ENCODE measurements around the gene CAPS2. TPM values are rescaled to one million over a fixed set of nuclear protein-coding genes. Genes with fewer than 3 reads are reported as not detected.
A peak's percentile ranks its signal among the peaks of the same experiment; 100 is the strongest.

Gene CAPS2
- total and polyA plus RNA-seq, 2 experiments from 2014 or later = 2.9 to 7.4 TPM

GRCh38 chr12:75294336-75294735 is 35.8 kb downstream of the CAPS2 start:
- Mint-ChIP-seq H3K4me1 (peaks cover 12% of the 10 kb centered on the region), H3K36me3 (ENCODE audit: low read depth) (no peaks in the 10 kb centered on the region), H3K4me3 (peak overlapping the region; percentile 46; the same call in 1 of the 3 replicates), H3K27ac (no peak overlapping the region), H3K27me3 (ENCODE audit: insufficient read depth, low read depth, poor library complexity) (peaks cover 2% of the 10 kb centered on the region), H3K9me3 (no peaks in the 10 kb centered on the region; the same call in 2 of the 3 replicates)
- Histone ChIP-seq H3F3A (replicated peaks; ENCODE audit: low read depth) (no peaks in the 10 kb centered on the region), H4K20me1 (replicated peaks; ENCODE audit: insufficient read depth) (no peaks in the 10 kb centered on the region), H3K79me2 (replicated peaks; ENCODE audit: insufficient read depth) (no peaks in the 10 kb centered on the region), H3K4me1 (ENCODE audit: insufficient read depth) (peaks cover 19% of the 10 kb centered on the region), H3K4me3 (peak overlapping the region; percentile 40), H3K36me3 (ENCODE audit: insufficient read depth) (no peaks in the 10 kb centered on the region), H2AFZ (no peak overlapping the region), H3K27me3 (ENCODE audit: insufficient read depth) (no peaks in the 10 kb centered on the region), H3K9me2 (ENCODE audit: insufficient read depth) (no peaks in the 10 kb centered on the region), H3K4me2 (peak overlapping the region; percentile 65), H3K27ac (ENCODE audit: low read depth) (0 out of 2 replicates have a peak overlapping the region, but pooled peaks have one; percentile 35)
- ATAC-seq = peak; percentile 45
- TF ChIP-seq CREB1 (CRISPR knock-in tag; IDR thresholded peaks at IDR 0.05; ENCODE audit: low read depth) = no peak
- TF ChIP-seq STAT1 (IDR thresholded peaks at IDR 0.05; ENCODE audit: unreplicated experiment) = no peak
- no peak for TF ChIP-seq ETS1 (IDR thresholded peaks at IDR 0.05)
- TF ChIP-seq ZNF331 (CRISPR knock-in tag; IDR thresholded peaks at IDR 0.05; ENCODE audit: low read depth) = no peak
- no peak for TF ChIP-seq NANOG (IDR thresholded peaks at IDR 0.05; ENCODE audit: borderline replicate concordance)
- TF ChIP-seq, protein P1, sequence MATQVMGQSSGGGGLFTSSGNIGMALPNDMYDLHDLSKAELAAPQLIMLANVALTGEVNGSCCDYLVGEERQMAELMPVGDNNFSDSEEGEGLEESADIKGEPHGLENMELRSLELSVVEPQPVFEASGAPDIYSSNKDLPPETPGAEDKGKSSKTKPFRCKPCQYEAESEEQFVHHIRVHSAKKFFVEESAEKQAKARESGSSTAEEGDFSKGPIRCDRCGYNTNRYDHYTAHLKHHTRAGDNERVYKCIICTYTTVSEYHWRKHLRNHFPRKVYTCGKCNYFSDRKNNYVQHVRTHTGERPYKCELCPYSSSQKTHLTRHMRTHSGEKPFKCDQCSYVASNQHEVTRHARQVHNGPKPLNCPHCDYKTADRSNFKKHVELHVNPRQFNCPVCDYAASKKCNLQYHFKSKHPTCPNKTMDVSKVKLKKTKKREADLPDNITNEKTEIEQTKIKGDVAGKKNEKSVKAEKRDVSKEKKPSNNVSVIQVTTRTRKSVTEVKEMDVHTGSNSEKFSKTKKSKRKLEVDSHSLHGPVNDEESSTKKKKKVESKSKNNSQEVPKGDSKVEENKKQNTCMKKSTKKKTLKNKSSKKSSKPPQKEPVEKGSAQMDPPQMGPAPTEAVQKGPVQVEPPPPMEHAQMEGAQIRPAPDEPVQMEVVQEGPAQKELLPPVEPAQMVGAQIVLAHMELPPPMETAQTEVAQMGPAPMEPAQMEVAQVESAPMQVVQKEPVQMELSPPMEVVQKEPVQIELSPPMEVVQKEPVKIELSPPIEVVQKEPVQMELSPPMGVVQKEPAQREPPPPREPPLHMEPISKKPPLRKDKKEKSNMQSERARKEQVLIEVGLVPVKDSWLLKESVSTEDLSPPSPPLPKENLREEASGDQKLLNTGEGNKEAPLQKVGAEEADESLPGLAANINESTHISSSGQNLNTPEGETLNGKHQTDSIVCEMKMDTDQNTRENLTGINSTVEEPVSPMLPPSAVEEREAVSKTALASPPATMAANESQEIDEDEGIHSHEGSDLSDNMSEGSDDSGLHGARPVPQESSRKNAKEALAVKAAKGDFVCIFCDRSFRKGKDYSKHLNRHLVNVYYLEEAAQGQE (IDR thresholded peaks at IDR 0.05; ENCODE audit: unreplicated experiment) = no peak
- TF ChIP-seq ZNF462 (CRISPR knock-in tag; IDR thresholded peaks at IDR 0.05) = no peak
- no peak for TF ChIP-seq ZNF114 (CRISPR knock-in tag; IDR thresholded peaks at IDR 0.05)
- no peak for TF ChIP-seq JUNB (IDR thresholded peaks at IDR 0.05; ENCODE audit: unreplicated experiment)
- TF ChIP-seq EZH2 (IDR thresholded peaks at IDR 0.05; ENCODE audit: low read depth, unreplicated experiment) = no peak
- TF ChIP-seq POLR2AphosphoS5 (IDR thresholded peaks at IDR 0.05; ENCODE audit: low read depth) = no peak
- TF ChIP-seq EZH2phosphoT487 (IDR thresholded peaks at IDR 0.05; ENCODE audit: unreplicated experiment) = no peak
- no peak for TF ChIP-seq CTCF (conservative IDR thresholded peaks at IDR 0.05; ENCODE audit: low read depth in 2 of 2)
- DNase-seq (ENCODE audit: low spot score) = peak; percentile 9
